ENCODE data around the gene AFP.

Gene AFP

DNA sequence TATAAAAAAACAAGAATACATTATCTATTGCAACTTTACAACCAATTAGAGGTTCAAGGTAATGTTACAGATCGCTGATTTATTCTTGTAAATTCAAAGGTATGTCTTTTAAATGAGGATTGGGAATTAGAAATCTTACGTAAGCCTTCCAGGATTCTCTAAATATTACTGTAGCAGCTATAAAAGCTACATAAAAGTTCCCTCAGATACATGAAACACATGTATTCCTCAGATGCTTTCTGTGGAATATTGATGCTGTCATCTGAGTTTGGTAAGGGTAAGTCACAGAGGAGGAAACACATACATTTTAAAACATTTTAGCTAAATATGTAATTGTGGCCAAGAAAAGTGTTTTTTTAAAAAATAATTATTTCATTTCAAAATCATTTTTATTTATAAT lies 3.4 kb downstream of the AFP start:
- DNase-seq: no peak

DNA sequence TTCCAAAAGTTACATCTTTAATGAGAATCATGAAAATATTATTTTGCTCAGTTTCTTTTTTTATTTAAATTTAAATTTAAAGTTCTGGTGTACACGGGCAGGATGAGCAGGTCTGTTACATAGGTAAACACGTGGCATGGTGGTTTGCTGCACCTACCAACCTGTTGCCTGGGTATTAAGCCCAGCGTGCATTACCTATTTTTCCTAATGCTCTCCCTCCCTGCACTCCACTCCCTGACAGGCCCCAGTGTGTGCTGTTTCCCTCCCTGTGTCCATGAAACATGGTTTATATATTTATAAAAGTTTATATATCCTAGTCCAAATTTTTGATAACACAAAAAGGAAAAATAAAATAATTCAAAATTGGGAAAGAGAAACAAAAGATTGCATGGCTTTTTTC lies 4.0 kb downstream of the AFP start:
- no peak for DNase-seq

- no peak for DNase-seq
Observed at GRCh38 chr4:73440653-73441052, 4.6 kb downstream of the AFP start.

DNA sequence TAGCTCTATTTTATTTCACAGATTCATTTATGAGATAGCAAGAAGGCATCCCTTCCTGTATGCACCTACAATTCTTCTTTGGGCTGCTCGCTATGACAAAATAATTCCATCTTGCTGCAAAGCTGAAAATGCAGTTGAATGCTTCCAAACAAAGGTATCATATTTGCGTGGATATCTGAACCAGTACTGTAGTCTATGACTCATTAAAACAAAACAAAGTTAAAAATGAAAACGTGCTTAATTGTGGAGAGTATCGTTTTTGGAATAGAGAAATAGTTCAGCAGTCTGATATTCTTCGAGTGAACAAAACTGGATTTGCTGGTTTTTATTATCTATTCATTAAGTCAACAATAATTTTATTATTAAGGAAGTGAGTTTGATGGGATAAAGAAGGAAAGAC lies 6.3 kb downstream of the AFP start:
- no peak for DNase-seq

DNA sequence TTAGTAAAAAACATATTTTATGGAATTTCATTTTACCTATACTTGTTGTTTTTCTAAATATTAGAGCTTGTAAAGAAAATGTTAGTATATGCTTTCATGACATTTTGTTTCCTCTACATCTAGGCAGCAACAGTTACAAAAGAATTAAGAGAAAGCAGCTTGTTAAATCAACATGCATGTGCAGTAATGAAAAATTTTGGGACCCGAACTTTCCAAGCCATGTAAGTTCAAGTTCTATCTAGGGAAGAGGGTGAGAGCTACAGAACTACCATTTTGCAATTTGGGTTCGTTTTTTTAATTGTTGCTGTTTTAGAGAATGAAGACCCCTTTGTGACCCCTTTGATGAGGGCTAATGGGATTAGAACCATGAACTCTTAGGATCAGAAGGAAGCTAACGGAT lies 7.2 kb downstream of the AFP start:
- DNase-seq: no peak

- DNase-seq: no peak
Observed at GRCh38 chr4:73445383-73446335, 9.6 kb downstream of the AFP start.

- peak; percentile 4 for DNase-seq
Observed at GRCh38 chr4:73446336-73446938, 10.4 kb downstream of the AFP start.

DNA sequence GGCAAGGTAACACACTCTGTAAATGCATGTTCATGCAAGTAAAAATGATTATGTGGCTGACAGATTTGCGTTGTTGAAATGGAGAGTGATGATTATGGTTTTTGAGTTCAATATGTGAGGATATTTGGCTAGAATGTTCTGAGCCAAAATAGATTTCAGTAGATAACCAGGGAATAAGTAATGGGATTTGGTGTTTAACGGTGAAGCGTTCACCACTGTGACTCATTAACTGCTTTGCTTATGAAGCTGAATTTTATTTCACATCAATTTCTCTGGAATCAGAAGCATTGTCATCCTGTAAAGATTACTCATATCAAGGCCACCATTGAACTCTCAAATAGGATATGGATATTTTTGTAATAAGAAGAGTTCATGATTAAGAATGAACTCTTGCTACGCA lies 11.7 kb downstream of the AFP start:
- no peak for DNase-seq

DNA sequence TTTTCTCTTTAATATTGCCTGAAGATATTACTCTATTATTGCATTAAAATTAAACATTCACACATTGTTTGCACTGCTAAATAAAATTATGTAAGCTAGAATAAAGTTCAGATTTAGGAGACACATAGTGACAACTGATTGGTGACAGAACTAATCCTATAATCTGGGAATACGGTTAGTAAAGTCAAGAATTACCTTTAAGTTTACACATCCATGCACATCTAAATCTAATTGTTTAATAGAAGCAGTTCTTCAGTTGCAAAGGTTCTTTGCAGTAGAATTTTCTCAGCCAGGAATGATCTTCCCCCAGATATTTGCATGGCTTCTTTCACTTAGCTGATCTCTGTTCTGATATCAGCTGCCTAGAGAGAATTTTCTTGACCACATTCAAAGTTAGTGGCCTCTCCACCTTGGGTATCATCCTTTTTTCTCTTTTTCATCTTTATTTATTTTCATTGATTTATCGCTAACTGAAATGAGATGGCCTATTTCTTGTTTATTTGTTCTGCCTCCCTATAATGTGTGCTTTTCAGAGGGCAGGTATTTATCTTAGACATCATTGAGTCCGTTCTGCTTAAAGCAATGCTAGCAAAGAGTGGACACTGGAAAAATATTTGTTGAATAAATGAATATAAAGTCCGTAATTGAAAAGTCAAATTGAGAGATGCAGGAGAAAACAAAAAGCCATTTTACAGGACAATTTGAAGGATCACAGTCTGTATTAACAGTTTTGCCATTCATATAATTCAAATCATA lies 12.6 kb downstream of the AFP start:
- no peak for DNase-seq

DNA sequence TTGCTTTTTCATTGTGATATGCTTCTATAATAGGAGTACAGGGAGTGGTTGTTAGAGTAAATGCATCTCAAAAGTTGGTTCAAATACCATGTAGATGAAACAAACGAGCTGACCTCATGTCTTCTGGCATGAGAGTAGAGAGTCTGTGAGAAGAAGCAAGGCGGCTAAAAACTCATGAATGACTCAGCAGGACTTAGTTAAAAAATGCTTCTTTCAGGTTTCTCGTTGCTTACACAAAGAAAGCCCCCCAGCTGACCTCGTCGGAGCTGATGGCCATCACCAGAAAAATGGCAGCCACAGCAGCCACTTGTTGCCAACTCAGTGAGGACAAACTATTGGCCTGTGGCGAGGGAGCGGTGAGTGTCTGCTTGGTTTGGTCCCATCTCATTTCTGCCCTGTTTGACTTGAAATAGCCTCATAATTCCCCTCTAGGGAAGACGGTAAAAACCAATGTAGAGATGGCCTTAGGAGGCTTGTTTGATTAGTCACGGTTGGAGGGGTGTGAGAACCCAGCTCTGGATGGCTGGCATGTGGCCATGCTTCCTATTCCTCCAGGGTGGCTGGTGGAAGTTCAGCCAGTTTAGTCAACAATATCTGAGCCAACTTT lies 14.5 kb downstream of the AFP start:
- DNase-seq: no peak

GRCh38 chr4:73451404-73451803 lies 15.4 kb downstream of the AFP start:
- DNase-seq: no peak

DNA sequence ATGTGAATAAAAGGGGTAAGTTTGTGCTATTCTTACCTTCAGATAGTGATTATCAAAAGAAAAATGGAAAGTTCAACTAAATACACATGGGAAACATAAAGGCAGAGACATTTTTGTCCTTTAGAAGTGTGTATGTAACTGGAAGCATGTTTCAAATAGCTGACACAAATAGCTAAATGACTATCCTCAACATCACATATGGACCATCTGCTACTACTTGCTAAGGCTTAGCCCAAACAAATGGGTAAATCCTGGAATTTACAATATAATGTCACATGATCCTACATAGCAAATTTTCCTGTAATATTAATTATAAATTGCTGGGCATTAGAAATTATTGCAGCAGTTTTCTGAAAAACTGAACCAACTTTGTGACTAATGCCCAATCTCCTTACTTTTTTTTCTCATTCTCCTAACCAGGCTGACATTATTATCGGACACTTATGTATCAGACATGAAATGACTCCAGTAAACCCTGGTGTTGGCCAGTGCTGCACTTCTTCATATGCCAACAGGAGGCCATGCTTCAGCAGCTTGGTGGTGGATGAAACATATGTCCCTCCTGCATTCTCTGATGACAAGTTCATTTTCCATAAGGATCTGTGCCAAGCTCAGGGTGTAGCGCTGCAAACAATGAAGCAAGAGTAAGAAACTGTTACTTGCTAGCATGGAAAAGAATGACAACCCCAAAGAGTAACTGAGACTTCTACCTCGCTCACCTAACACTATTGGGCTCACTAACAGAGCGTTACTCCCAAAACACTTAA lies 16.1 kb downstream of the AFP start:
- no peak for DNase-seq

DNA sequence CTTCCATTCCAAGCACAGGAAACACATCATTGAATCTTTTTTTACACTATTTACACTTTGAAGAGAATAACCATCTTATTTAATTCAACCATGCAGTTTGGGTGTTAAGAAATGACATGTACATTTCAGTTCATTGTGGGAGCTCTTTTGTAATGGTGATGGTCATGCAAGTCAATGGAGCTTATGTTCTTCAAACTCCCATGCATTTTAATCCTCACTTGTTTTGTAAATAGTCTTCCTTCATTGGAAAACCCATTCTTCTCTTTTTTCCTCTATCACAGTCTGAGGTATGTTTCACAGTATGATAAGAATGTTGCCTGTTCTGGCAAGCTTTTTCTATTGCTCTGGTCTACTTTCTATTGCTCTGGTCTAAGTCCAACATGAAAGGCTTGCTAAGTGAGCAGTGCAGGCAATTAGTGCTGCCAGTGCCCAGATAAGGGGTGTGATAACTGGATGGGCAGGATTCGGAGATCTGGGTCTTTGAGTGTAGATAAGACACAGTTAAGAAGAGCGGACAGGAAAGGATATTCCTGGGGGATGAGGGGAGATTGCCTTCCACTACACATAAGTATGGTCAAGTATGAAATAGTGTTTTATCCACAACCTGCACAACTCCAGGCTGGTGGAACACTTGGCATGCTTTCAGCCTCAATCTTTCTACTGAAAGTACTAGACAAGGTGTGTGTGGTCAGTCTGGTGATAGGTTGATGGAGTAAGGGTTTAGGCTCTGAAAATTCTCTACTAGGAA lies 17.1 kb downstream of the AFP start:
- DNase-seq: no peak

- no peak for DNase-seq
Observed at GRCh38 chr4:73453701-73454005, 17.6 kb downstream of the AFP start.

GRCh38 chr4:73454920-73455319 lies 18.9 kb downstream of the AFP start:
- no peak for DNase-seq

DNA sequence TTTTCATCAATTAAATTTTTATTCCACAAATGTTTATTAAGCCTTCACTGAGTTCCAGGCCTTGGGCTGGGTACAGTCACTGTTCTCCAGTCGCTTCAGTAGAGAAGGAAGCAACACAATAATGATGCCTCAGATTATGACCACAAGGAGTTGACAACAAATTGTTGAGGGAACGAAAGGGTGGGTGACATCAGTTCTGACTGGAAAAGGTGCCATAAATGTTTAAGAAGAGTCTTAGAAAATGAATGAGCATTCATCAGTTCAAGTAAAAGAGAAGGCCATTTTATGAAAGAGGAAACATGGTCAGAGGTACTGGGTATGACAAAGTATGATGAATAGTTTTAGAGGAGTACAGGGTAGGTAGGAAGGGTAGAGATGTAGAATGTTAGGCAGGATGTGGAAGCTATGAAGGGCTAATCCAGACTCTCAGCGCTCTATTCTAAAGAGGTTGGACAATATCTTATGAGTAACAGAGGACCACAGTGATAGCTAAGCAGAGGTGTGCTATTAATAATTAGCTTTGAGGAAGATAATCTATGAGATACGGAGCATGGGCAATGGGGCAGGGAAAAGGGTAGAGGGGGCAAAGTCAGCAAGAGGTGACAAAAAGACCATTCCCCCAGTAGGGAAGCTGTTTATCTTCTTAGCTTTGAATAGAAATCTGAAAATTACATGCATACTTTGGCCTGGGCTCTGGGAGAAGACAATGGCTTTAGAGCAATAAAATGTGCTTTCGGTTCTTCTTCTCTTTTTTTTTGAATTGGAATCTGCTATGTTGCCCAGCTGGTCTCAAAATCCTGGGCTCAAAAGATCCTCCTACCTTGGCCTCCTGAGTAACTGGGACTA lies 20.4 kb downstream of the AFP start:
- DNase-seq: no peak

GRCh38 chr4:73458184-73459047 lies 22.4 kb downstream of the AFP start:
- DNase-seq: no peak

- no peak for DNase-seq
Observed at GRCh38 chr4:73459048-73459421, 23.0 kb downstream of the AFP start.

DNA sequence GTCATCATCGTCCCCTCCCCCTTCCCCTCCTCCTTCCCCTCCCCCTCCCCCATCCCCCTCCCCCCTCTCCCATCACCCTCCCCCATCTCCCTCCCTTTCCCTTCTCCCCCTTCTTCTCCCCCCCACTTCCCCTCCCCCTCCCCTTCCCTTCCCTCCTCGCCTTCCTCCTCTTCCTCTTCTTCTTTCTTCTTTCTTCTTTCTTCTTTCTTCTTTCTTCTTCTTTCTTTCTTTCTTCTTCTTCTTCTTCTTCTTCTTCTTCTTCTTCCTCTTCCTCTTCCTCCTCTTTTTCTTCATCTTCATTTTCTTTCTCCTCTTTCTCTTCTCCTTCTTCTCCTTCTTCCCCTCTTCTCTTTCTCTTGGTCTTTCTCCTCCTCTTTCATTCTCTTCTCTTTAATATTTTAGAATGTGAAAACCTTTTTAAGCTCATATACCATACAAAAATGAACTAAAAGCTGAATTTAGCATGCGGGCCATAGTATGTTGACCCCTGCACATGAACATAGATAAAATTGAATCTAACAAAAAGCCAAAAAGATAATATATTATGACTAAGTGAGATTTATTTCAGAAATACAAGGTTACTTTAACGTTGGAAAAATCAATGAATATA lies 25.0 kb downstream of the AFP start:
- DNase-seq: no peak

DNA sequence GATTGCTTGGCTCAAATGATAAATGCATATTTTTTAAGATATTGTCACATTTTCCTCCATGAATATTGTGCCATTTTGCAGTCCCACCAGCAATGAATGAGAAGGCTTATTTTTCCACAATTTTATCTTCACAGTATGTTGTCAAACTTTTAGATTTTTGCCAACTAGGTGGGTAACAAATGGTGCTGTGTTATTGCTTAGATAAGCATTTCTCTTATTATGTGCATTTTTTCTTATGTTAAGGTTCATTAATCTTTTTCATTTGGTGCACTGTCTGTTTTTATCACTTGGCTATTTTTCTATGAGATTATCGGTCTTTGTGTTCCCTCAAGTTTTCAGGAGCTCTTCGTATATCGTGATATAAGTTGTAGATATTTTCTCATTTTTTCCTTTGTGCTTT lies 32.1 kb downstream of the AFP start:
- DNase-seq: no peak

Data from GF-D8 (cell line).